ENCODE measurements around the gene KLF16.

KLF16 gene

DNA sequence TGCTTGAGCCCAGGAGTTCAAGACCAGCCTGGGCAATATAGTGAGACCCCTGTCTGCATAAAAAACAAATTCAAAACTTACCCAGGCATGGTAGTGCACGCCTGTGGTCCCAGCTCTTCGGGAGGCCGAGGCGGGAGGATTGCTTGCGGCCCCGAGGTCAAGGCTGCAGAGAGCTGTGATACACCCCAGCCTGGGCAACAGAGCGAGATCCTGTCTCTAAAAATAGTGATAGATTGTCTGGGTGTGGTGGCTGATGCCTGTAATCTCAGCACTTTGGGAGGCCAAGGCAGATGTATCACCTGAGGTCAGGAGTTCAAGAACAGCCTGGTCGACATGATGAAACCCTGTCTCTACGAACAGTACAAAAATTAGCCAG, 4.0 kb upstream of the KLF16 start:
- no peak for DNase-seq (ENCODE audit: low read depth in 3 of 3)

DNA sequence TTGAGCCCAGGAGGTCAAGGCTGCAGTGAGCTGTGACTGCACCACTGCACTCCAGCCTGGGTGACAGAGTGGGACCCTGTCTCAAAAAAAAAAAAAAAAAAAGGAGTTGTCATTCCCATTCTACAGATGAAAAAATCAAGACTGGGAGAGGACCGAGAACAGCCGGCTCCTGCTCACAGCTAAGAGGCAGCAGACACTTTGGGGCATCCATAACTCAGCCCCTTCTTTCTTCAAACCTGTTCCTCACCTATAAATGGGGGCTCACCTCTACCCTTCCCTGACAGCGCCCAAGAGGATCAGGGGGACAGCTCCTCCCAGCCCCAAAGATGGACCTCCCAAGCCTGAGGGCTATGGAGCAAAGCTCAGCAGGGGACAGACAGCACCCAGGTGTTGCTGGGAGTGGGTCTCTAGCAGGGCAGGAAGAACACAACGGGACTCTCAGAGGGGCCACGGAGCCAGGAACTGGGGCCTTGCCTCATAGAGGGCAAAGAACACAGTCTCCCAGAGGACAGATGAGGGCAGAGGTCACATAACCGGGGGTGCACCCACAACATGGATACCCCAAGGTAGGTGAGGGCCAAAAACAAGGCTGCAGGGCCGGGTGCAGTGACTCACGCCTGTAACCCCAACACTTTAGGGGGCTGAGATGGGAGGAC, 3.4 kb upstream of the KLF16 start:
- no peak for DNase-seq (ENCODE audit: low read depth in 3 of 3)

DNA sequence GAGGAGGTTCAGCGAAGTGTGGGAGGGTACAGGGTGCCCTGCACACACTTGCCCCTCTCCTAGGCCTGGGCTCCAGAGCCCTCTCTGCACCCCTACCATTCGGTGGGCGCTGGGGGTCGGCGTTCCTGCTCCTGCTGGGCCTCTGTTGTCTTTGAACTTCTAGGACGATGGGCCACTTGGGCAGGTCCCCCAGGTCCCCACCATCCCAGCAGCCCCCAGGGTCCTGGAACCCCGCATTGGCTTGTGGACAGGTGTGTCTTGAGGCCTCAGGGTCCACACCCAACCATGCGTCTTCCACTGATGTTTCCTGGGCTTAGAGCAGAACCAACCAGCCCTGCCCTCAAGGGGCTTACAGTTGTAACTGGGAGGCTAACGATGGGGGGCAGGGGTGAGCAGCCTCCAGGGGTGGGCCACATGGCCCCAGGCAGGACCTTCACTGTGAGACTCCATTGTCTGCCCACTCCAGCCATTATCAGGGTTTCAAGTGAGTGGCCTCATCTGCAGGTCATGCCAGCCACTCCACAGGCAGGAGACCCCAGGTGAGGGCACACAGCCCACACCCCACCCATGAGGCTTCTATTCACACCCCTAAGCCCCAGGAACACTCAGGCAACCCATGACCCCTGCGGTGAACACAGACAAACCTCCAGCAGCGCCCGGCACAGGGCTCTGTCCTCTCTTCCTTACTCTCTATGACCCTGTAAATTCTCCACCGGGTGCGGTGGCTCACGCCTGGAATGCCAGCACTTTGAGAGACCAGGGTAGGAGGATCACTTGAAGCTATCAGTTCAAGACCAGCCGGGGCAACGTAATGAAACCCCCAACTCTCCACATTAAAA, 2.0 kb upstream of the KLF16 start:
- no peak for DNase-seq (ENCODE audit: low read depth in 3 of 3)

DNA sequence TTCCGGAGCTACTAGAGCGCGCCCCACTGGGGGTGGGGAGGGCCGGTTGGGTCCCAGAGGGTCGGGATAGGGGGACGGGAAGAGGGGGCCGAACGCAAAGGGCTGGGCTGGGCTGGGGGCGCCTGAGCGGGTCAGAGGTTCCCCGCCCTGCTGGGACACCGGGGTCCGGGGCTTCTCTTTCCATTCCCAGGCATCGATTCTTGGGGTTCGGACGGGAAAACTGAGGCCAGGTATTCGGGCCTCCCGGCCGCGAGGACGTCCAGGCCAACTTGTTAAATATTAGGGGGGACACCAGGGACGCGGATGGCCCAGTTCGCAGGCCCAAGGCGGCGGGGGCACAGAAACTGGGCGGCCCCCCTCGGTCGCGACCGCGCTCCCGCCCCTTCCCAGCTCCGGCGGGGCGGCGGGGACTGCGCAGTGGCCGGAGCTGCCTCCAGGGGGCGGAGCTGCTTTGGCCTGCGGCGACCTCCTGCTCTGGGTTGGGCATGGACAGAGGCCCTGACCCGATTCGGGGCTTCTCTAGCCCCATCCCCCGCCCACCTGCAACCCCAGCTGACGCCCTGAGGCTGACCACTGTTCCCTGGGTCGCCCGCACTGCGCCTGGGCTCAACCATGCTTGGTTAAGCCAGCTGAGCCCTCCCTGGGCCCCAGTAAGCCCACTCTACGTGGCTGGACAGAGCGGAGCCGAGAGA, 1.2 kb upstream of the KLF16 start:
- peak in 2 of 3 experiments; percentile 46 to 62 for DNase-seq (ENCODE audit: low read depth in 3 of 3)

DNA sequence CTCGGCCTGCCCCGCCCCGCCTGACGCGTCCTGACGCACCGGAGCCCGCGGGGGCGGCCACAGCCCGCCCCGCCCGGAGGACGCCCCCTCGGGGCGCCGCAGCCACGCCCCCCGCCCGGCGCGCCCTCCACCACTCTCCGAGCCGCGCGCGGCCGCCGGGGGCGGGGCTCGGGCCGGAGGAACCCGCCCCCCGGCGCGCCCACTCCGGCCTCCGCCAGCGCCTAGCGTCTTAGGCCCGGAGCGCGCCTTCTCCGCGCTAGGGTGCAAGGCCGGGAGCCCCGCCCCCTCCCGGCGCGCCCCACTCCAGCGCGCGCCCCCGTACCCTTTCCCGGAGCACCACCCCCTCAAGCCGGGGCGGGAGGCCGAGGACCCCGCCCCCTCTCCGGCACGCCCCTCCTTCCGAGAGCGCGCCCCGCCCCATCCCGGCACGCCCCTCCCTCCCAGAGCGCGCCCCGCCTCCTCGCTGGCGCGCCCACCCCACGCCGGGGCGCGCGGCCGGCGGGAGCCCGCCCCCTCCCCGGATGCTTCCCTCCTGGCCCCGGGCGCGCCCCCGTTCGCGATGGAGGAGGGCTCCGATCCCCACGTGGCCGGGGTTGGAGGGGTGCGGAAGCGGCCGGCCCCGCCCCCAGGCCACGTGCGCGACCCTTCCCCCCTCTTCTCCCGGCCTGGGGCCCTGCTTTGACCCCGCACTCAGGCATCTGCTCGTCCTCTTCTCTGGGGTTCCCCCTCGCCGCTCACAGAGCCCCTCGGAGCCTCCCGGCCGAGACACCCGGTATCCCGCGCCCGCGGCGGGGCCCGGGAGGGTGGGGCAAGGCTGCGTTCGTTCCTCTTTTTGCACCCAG, 480 bp upstream of the KLF16 start:
- peak; percentile 83 to 93 (median 92) for DNase-seq (ENCODE audit: low read depth in 3 of 3)

DNA sequence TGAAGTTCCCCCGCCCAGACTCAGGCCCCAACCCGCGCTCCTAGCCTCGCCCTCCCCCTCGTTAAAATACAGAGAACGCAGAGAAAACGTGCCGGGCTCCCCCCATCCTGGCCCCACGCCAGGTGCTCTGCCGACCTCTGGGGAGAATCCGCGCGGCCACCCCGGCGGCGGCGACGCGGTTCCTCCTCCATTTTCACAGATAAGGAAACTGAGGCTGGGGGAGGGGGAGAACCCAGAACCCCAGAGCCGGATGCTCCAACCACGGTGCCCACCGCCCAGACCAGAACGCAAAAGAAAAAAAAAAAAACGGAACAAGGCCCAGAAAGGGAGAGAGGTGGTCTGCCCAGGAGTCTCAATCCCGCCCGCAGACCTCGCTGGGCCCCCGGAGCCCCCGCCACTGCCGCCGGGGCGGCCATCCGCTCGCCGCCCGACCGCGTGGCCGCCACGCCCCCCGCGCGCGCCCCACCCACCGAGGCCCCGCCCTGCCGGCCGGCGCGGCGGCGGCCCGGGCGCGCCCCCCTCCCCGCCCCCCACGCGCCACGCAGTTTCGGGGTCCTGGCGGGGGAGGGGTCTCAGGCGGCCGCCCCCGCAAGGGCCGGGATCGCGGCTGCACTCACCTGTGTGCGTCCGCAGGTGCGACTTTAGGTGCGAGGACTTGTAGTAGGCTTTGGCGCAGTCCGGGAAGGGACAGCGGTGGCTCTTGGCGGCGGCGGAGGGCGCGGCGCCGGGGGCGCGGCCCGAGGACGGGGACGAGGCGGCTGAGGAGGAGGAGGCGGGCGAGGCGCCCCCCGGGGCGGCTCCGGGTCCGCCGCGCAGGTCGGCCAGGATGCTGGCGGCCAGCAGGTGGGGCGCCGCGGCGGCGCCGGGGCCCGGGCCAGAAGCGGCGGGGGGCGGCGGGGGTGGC, 703 bp downstream of the KLF16 start:
- peak in 1 of 3 experiments; percentile 51 for DNase-seq (ENCODE audit: low read depth in 3 of 3)

DNA sequence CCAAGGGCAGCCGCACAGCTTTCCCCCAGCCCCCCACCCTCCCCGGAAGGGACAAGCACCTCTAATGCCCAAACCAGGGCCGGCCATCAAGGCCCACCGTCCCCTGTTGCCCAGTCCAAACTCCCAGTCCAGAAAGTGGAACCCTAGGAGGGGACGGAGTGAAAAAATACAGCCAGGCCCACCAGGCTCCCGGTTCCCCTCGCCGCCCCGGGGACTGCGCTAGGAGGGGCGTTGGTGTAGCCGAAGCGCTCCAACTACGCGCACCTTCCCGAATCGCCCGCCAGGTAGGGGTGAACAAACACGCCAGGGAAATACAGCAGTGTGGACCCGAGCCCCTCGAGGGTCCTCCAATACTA, 1.3 kb downstream of the KLF16 start:
- DNase-seq (ENCODE audit: low read depth in 3 of 3) = no peak

DNA sequence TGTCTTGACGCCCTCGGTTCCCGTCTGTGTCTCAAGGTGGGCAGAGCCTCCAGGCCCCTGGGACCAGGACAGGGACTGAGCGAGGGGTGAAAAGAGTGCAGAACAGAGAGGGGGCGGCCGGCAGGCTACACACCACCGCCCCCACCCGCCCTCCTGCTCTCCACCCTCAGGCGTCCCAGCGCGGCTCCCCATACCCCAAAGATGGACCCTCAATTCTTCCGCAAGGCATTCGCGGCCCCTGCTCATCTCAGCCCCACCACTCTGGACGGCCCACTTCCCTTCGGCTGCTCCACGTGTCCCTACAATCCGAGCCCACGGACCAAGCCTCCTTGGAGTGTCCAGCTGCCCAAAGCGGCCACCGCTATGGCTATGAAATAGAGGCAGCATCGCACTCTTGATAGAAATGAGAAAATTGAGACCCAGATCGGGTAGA, 1.8 kb downstream of the KLF16 start:
- no peak for DNase-seq (ENCODE audit: low read depth in 3 of 3)

DNA sequence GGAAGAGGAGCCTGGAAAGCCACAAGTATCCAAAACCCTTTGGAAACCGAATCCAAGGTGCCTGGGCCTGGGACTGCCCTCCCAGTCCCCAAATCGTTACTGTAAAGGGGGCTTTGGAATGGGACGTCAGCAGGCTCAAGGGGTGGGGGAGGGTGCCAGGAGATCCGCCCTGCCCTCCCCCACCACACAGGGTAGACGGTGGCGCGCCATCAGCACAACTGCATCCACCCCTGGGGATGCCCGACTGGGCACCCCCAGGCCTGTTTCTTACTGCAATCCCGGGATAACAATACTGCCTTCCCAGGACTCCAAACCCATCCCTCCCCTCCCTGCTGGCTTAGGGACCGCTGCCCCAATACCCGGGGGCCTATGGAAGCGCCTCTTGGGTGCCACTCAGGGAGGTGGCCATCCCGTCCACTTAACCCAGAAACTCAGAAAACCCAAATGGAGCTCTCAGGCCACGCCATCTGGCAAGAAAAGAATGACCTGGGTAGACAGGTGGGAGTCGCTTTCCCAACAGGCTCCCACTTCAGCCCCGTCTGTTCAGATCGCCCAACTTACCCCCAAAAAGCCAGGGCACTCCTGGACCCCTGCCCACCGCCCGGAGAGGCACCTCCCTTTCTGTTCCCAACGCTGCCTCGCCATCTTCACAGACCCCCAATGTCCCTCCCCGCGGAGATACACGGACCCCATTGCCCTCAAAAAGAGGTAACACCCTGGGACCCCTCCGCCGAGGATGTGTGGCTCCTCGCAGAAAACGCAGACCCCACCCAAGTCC, 2.4 kb downstream of the KLF16 start:
- no peak for DNase-seq (ENCODE audit: low read depth in 3 of 3)

DNA sequence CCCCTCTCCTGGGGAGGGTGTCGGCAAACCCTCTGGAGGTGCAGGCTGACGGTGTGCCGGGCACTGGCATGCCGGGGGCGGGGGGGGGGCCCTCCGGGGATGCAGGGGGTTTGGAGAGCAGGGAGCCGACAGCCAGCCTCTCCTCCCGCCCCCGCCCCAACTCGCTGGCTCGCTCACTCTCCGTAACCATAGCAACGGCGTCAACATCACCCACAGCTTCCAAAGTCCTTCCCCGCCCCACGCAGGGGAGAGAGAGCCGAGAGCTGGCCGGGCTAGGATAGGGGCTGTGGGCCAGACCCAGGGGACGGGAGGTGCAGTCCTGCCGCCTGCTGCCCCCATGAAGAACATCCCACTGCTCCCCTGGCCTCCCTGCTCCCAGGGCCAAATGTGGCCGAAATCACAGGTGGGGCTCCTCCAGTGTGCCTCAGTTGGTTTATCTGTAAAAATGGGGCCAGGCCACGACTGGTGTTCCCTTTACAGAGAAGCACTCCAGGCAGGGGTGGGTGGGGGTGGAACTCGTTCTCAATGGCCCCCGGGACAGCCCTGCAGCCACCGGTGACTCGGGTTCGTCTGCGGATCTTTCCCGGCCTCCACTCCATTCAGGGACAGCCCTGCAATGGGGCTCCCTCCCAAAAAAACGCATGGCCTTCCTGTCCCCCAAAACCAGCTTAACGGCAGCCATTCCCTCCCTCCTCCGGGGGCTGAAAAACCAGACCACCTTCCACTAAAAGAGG, 3.2 kb downstream of the KLF16 start:
- peak in 1 of 3 experiments; percentile 50 for DNase-seq (ENCODE audit: low read depth in 3 of 3)

DNA sequence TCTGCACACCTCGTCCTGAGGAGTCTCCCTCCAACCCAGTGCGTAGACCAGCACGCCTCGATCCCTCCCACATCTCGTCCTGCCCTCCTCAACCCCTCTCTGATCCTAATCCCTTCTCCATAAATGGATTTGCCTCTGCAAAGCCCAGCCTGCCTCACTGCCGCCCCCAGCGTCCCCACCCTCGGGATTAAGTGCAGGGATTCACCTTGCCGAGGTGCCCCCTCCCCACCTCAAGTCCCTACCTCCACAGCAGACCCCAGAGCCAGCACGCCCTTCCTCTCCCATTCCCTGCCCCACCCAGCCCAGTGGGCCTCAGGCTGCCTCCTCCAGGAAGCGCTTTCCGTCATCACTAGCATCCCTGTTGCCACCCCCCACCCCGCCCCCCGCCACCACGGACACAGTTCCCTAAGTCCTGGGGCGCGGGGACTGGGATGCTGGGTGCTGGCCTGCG, 4.0 kb downstream of the KLF16 start:
- no peak for DNase-seq (ENCODE audit: low read depth in 3 of 3)

DNA sequence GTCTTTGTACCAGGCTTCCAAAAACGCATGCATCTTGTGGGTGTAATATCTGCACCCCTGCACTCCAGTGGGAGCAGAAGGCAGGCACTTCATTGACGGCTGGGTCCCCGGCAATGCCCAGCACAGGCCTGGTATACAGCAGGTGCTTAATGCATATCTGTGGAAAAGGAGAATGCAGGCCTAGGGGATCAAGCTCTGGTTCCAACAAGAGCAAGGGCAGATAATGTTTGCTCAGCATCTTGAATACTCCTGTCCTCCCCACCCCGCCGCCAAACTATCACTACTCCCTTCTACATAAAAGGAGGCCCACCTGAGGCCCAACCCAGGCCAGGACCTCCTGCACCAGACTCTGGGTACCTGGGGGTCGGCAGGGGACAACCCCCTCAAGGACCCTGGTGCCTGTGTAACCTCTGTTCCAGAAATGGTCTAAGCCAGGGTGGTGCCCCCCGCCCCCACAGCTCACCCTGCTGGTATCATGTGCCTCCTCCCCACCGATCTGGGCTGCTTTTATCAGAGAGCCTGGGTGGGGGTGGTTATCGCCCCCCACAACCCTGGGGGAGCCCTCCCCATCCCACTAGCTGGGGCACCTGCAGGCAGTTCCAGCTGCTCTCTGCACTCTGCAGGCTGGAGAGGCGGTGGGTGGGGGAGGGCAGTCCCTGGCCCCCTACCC, 4.8 kb downstream of the KLF16 start:
- DNase-seq (ENCODE audit: low read depth in 3 of 3) = no peak

DNA sequence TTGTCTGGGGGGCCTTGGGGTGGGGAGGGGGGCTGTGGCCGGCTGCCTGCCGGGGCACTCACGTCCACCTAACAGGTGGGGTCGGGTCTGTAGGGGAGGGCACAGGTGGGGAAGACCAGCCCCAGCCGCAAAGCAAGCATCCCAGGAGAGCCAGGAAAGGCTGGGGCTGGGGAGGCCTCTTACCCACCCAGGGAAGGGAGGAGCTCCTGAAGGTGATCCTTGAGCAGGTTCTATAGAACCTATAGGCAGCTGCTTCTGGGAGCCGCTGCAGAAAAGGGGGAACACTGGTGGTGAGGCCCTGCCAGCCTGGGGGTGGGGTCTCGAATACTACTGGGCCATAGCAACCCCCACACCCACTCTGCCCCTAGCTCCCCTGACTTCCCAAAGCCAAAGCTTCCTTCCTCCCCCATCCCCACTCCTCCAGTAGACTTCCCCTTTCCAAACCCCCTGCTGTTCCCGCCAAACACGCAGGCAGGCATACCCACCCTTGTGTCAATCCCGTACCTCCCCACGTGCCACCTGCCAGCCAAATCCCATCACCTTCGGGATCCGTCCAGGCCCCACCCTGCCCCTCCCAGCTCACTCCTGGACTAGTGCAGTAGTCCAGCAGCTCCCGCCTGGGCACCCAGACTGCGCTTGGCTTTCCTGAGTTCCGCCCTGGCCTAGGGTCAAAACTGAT, 5.6 kb downstream of the KLF16 start:
- no peak for DNase-seq (ENCODE audit: low read depth in 3 of 3)

DNA sequence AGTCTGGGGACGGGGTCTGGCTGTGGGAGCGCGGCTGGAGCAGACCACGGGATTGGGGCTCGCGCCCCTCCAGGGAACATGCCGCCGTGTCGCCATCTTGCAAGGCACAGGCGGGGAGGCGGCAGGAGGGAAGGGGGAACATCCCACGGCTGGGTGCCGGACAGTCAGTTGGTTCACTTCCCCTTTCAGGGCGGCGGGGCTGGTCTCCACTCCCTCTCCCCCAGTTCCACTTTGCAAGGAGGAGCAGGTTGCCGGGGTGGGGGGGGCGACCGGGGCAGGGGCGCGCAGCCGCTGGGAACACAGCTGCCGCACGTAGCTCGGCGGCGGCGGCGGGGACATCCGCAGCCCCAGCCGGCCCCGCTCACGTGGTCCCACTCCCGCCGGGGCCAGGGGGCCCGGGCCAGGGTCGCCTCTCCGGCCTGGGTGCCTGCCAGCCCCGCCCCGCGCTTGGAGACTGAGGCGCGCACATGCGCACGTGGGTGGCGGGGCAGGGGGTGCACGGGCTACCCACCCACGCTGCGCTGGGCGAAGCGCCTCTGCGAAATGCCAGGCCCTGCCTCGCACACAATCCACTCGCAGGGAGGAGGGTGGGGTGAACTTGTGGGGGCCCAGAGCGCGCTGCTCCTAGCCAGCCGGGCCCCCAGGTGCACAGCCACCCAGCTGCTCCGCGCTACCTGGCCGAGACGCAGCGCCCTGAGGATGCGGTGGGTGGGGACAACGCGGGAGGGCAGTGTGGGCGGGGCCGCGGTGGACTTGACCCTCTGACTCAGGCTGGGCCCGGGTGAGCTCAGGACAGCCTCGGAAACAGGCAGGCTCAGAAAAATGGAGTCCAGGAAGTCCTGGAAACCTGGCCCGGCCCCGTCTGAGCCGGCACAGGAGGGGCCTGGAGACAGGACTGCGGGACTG, 6.4 kb downstream of the KLF16 start:
- peak in 1 of 3 experiments; percentile 61 for DNase-seq (ENCODE audit: low read depth in 3 of 3)

DNA sequence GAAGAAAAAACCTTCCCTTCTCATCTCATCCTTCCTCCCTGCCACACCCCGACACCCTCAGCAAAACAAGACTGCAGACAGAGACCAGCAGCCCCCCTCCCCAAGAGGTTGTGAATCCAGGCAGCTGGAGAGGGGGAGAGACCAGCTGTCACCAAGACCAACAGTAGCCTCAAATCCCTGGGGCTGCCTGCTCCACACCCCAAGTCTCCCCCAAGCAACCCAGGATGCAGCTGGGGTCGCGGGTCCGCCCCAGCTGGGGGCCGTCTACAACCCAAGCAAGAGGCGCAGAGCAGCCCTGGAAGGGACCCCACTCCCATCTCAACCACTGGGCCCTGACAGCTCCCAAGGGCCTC, 7.1 kb downstream of the KLF16 start:
- no peak for DNase-seq (ENCODE audit: low read depth in 3 of 3)

DNA sequence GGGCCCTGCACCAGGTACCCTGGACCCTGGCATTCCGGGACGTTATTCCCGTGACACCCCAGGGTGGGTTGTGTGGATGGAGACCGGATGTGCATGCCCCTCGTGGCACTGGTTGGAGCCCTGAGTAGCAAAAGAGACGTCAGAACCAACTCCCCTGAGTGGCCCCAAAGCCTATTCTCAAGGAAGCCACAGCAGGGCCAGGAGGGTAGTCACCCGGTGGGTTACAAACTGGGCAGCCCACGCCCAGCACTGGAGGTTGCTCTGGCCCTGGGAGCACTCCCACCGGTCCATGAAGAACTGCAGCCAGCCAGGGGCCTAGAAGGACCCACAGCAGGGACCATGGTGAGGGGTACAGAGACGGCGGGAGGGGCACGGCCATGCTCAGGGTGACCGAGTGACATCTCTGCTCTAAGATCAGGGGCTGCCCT, 7.5 kb downstream of the KLF16 start:
- DNase-seq (ENCODE audit: low read depth in 3 of 3) = peak in 1 of 3 experiments; percentile 40

Data from stimulated activated CD4-positive, alpha-beta T cell treated with anti-CD3 and anti-CD28 coated beads, TNF-alpha, amount 100 ng/mL, for 24 hours (primary cell).